GM10847 (cell line): ENCODE data around the gene TRIM39.

Experiments
- POLR2A ChIP-seq: IDR thresholded peaks from 2 replicates; pipeline ENCODE4 v1.6.1; 2011; ENCODE audit not compliant: insufficient read length; ENCODE audit errors: extremely low read depth

Gene TRIM39

DNA sequence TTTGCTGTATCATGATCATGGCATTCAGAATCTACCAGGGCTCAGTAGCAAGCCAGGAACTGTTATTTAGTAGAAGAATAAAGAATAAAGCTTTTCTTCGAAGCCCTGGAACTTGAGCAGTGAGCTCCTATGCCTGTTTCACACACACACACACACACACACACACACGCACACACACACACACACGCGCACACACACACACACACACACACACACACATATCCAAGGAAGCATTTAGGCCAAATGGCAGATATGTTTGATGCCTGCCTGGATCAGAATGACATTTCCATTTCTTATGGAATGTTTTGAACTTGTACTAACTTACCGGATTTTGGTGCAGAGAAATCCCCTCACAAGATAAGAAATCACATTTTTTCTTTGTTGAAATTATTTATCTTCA, 53.7 kb downstream of the TRIM39 start:
- TF ChIP-seq POLR2A, result no peak

DNA sequence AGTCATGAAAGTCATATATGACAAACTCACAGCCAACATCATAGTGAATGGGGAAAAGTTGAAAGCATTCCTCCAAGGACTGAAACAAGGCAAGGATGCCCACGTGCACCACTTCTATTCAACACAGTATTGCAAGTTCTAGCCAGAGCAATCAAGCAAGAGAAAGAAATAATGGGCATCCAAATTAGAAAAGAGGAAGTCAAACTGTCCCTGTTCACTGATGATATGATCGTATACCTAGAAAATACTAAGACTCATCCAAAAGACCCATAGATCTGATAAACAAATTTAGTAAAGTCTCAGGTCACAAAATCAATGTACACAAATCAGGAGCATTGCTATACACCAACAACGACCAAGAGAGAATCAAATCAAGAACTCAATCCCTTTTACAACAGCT, 59.4 kb downstream of the TRIM39 start:
- TF ChIP-seq POLR2A, result no peak

DNA sequence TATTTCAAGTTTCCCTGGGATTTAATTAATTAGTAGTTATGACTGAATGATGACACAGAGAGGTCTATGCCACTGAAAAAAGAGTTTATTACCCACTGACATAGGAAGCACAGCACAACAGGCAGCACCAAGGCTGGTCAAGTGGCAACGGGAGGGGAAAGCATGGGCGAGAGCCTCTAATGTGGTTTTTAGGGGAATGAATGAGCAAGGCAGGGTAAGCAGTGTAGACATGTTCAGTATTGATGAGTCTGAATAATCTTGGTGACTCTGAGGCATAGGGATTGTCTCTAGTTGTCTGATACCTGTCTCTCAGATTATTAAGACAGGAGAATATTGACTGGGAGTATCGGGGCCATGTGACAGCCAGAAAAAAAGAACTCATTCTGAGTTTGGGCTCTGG, 64.5 kb downstream of the TRIM39 start:
- no peak for TF ChIP-seq POLR2A
